ENCODE data around the gene TXNRD1. TPM values are rescaled to one million over a fixed set of nuclear protein-coding genes. Genes with fewer than 3 reads are reported as not detected.
"Not testable (repeated sequence)": the region's sequence is repeated elsewhere in the genome, so short reads cannot be mapped to it uniquely, and the experiment has no call there.

TXNRD1 gene
- total RNA-seq: 10 to 100 TPM; 89.0 to 89.5 TPM

- H3K4me1 Mint-ChIP-seq: peaks cover 23% of the 10 kb centered on the region
- H3K9me3 Mint-ChIP-seq: no peaks in the 10 kb centered on the region
- peak; percentile 89 for ATAC-seq (ENCODE audit: low read depth)
- peak within 1 kb of the TSS; percentile 76 for H3K4me3 Mint-ChIP-seq
- POLR2A ChIA-PET: interaction anchor here (0.7 to 2.4 kb wide), 3 partner anchors 72 to 88 kb away, joined by 4 to 19 read pairs (median 8); partner anchors contain the start of gene EID3
- peaks cover 3% of the 10 kb centered on the region for H3K36me3 Mint-ChIP-seq
- peak within 1 kb of the TSS; percentile 81 for H3K27ac Mint-ChIP-seq
- peaks cover 7% of the 10 kb centered on the region for H3K27me3 Mint-ChIP-seq
- peak; percentile 92 for DNase-seq
Measured at GRCh38 chr12:104215638-104216297, at the start of gene TXNRD1. Gene TXNRD1, plus strand, starts transcription at chr12:104215779. Its CDS starts 24 bp downstream, at chr12:104215803.

- no peak for ATAC-seq (ENCODE audit: low read depth)
- DNase-seq: no peak
- H3K4me3 Mint-ChIP-seq: no peak overlapping the region
- H3K27me3 Mint-ChIP-seq: peaks cover 11% of the 10 kb centered on the region
- H3K27ac Mint-ChIP-seq: no peak overlapping the region
- POLR2A ChIA-PET: no interaction called here
- H3K4me1 Mint-ChIP-seq: no peaks in the 10 kb centered on the region
- no peaks in the 10 kb centered on the region for H3K36me3 Mint-ChIP-seq
- H3K9me3 Mint-ChIP-seq: no peaks in the 10 kb centered on the region
Measured at GRCh38 chr12:104165801-104166200, 49.8 kb upstream of the TXNRD1 start.

- no peaks in the 10 kb centered on the region for H3K4me1 Mint-ChIP-seq
- ATAC-seq (ENCODE audit: low read depth): no peak
- no peaks in the 10 kb centered on the region for H3K9me3 Mint-ChIP-seq
- no peaks in the 10 kb centered on the region for H3K36me3 Mint-ChIP-seq
- peaks cover 8% of the 10 kb centered on the region for H3K27me3 Mint-ChIP-seq
- POLR2A ChIA-PET: no interaction called here
- H3K4me3 Mint-ChIP-seq: no peak overlapping the region
- no peak overlapping the region for H3K27ac Mint-ChIP-seq
- no peak for DNase-seq
Measured at GRCh38 chr12:104166465-104166864, 49.1 kb upstream of the TXNRD1 start.

- Mint-ChIP-seq H3K4me3 (no peak overlapping the region), H3K27me3 (peaks cover 8% of the 10 kb centered on the region), H3K27ac (no peak overlapping the region), H3K4me1 (no peaks in the 10 kb centered on the region), H3K9me3 (no peaks in the 10 kb centered on the region), H3K36me3 (no peaks in the 10 kb centered on the region)
- DNase-seq: no peak
- ATAC-seq (ENCODE audit: low read depth): no peak
- POLR2A ChIA-PET: no interaction called here
Measured at GRCh38 chr12:104167519-104168458, 47.8 kb upstream of the TXNRD1 start.

- POLR2A ChIA-PET: no interaction called here
- H3K27ac Mint-ChIP-seq: no peak overlapping the region
- no peak for DNase-seq
- H3K4me3 Mint-ChIP-seq: no peak overlapping the region
- H3K36me3 Mint-ChIP-seq: no peaks in the 10 kb centered on the region
- H3K27me3 Mint-ChIP-seq: peaks cover 8% of the 10 kb centered on the region
- ATAC-seq (ENCODE audit: low read depth): no peak
- H3K4me1 Mint-ChIP-seq: no peaks in the 10 kb centered on the region
- no peaks in the 10 kb centered on the region for H3K9me3 Mint-ChIP-seq
Measured at GRCh38 chr12:104168596-104168995, 47.0 kb upstream of the TXNRD1 start.

- Mint-ChIP-seq H3K9me3 (no peaks in the 10 kb centered on the region), H3K36me3 (no peaks in the 10 kb centered on the region), H3K4me3 (no peak overlapping the region), H3K27me3 (peaks cover 8% of the 10 kb centered on the region), H3K4me1 (peaks cover 6% of the 10 kb centered on the region), H3K27ac (no peak overlapping the region)
- DNase-seq: no peak
- POLR2A ChIA-PET: no interaction called here
- no peak for ATAC-seq (ENCODE audit: low read depth)
Measured at GRCh38 chr12:104171785-104172569, 43.6 kb upstream of the TXNRD1 start.

GRCh38 chr12:104172570-104172947 is 43.0 kb upstream of the TXNRD1 start:
- Mint-ChIP-seq H3K4me1 (peaks cover 12% of the 10 kb centered on the region), H3K9me3 (no peaks in the 10 kb centered on the region), H3K27me3 (peaks cover 8% of the 10 kb centered on the region), H3K27ac (no peak overlapping the region), H3K4me3 (no peak overlapping the region), H3K36me3 (no peaks in the 10 kb centered on the region)
- DNase-seq (no peak), ATAC-seq (ENCODE audit: low read depth) (no peak)
- POLR2A ChIA-PET: no interaction called here

GRCh38 chr12:104173804-104174203 is 41.8 kb upstream of the TXNRD1 start:
- H3K27me3 Mint-ChIP-seq; H3K4me3 Mint-ChIP-seq; H3K9me3 Mint-ChIP-seq; H3K36me3 Mint-ChIP-seq; POLR2A ChIA-PET; ATAC-seq (ENCODE audit: low read depth); DNase-seq; H3K27ac Mint-ChIP-seq: not testable (repeated sequence)
- peaks cover 21% of the 10 kb centered on the region for H3K4me1 Mint-ChIP-seq

GRCh38 chr12:104175726-104176247 is 39.8 kb upstream of the TXNRD1 start:
- Mint-ChIP-seq H3K4me1 (peaks cover 21% of the 10 kb centered on the region), H3K36me3 (no peaks in the 10 kb centered on the region), H3K27ac (no peak overlapping the region), H3K4me3 (no peak overlapping the region), H3K27me3 (peaks cover 4% of the 10 kb centered on the region), H3K9me3 (no peaks in the 10 kb centered on the region)
- POLR2A ChIA-PET: no interaction called here
- DNase-seq (no peak), ATAC-seq (ENCODE audit: low read depth) (no peak)

- Mint-ChIP-seq H3K27ac (no peak overlapping the region), H3K9me3 (no peaks in the 10 kb centered on the region), H3K27me3 (peaks cover 7% of the 10 kb centered on the region), H3K4me3 (peak overlapping the region; percentile 1), H3K4me1 (peaks cover 21% of the 10 kb centered on the region), H3K36me3 (no peaks in the 10 kb centered on the region)
- ATAC-seq (ENCODE audit: low read depth) (no peak), DNase-seq (no peak)
- POLR2A ChIA-PET: interaction anchor here (0.6 kb wide), 1 partner anchor 109 kb away, joined by 3 read pairs; no protein-coding TSS in a partner anchor
Measured at GRCh38 chr12:104177336-104177662, 38.3 kb upstream of the TXNRD1 start.

- Mint-ChIP-seq H3K27ac (no peak overlapping the region), H3K9me3 (no peaks in the 10 kb centered on the region), H3K36me3 (no peaks in the 10 kb centered on the region), H3K4me3 (peak overlapping the region; percentile 1), H3K4me1 (peaks cover 21% of the 10 kb centered on the region), H3K27me3 (peaks cover 8% of the 10 kb centered on the region)
- POLR2A ChIA-PET: no interaction called here
- ATAC-seq (ENCODE audit: low read depth): peak; percentile 67
- DNase-seq: no peak
Measured at GRCh38 chr12:104177663-104178501, 37.7 kb upstream of the TXNRD1 start.

- no peak for ATAC-seq (ENCODE audit: low read depth)
- DNase-seq: no peak
- Mint-ChIP-seq H3K27ac (no peak overlapping the region), H3K4me1 (peaks cover 21% of the 10 kb centered on the region), H3K9me3 (peaks cover 6% of the 10 kb centered on the region), H3K27me3 (peaks cover 8% of the 10 kb centered on the region), H3K4me3 (no peak overlapping the region), H3K36me3 (peaks cover 1% of the 10 kb centered on the region)
- POLR2A ChIA-PET: no interaction called here
Measured at GRCh38 chr12:104180374-104180773, 35.2 kb upstream of the TXNRD1 start.
